ENCODE data around the gene GPR157. TPM values are rescaled to one million over a fixed set of nuclear protein-coding genes. Genes with fewer than 3 reads are reported as not detected.

Gene GPR157, protein sequence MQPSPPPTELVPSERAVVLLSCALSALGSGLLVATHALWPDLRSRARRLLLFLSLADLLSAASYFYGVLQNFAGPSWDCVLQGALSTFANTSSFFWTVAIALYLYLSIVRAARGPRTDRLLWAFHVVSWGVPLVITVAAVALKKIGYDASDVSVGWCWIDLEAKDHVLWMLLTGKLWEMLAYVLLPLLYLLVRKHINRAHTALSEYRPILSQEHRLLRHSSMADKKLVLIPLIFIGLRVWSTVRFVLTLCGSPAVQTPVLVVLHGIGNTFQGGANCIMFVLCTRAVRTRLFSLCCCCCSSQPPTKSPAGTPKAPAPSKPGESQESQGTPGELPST
- 10 to 100 TPM in 1 of 4 donors, 1 to 10 TPM in 3; 3.5 to 13.4 (median 4.0) TPM for total RNA-seq

DNA sequence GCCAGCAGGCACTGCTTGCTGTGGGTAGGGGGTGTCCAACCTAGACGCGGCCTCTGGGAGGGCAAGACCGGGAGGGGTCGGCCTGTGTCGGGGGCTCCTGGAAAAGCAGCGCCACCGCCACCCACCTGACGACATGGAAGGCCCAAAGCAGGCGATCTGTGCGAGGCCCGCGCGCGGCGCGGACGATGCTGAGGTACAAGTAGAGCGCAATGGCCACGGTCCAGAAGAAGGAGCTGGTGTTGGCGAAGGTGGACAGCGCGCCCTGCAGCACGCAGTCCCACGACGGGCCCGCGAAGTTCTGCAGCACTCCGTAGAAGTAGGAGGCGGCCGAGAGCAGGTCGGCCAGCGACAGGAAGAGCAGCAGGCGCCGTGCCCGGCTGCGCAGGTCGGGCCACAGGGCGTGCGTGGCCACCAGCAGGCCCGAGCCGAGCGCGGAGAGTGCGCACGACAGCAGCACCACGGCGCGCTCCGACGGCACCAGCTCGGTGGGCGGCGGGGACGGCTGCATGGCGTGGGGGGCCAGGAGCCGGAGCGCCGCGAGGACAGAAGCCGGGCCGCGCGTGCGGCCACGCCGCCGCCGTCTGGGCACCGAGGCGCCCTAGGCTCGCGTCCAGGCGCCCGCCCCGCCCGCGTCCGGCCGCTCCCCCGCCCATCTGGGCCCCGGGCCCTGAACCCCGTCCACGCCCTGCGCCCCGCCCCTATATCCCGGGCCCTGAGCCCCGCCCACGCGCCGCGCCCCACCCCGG is at the start of gene GPR157:
Gene GPR157, minus strand, starts transcription at position 583 of the 746 bp plus-strand sequence. Its CDS starts 75 bp downstream, at position 508.
- TF ChIP-seq, protein P1, sequence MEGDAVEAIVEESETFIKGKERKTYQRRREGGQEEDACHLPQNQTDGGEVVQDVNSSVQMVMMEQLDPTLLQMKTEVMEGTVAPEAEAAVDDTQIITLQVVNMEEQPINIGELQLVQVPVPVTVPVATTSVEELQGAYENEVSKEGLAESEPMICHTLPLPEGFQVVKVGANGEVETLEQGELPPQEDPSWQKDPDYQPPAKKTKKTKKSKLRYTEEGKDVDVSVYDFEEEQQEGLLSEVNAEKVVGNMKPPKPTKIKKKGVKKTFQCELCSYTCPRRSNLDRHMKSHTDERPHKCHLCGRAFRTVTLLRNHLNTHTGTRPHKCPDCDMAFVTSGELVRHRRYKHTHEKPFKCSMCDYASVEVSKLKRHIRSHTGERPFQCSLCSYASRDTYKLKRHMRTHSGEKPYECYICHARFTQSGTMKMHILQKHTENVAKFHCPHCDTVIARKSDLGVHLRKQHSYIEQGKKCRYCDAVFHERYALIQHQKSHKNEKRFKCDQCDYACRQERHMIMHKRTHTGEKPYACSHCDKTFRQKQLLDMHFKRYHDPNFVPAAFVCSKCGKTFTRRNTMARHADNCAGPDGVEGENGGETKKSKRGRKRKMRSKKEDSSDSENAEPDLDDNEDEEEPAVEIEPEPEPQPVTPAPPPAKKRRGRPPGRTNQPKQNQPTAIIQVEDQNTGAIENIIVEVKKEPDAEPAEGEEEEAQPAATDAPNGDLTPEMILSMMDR (IDR thresholded peaks at IDR 0.05; ENCODE audit: low read depth): no peak

GRCh38 chr1:9174762-9175161 is 45.9 kb upstream of the GPR157 start:
- TF ChIP-seq, protein P1 (IDR thresholded peaks at IDR 0.05; ENCODE audit: low read depth): no peak

DNA sequence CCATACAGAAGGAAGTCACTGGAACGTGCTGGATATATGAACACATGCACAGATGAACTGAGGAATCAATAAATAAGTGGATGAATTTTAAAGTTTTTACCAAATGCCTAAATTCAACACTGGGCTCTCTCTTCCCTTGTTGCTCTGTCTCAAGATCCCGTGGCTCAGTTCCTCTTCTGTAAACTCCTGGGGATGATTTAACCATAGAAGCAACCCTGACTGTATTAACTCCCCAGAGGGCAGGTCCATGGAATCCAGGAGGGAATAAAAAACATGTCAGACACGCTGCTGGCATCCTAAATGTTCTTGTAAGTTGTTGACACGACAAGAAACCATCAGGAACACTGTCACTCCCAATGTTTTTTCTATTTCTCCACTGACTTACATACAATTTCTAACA is 45.3 kb upstream of the GPR157 start:
- TF ChIP-seq, protein P1 (IDR thresholded peaks at IDR 0.05; ENCODE audit: low read depth): no peak

DNA sequence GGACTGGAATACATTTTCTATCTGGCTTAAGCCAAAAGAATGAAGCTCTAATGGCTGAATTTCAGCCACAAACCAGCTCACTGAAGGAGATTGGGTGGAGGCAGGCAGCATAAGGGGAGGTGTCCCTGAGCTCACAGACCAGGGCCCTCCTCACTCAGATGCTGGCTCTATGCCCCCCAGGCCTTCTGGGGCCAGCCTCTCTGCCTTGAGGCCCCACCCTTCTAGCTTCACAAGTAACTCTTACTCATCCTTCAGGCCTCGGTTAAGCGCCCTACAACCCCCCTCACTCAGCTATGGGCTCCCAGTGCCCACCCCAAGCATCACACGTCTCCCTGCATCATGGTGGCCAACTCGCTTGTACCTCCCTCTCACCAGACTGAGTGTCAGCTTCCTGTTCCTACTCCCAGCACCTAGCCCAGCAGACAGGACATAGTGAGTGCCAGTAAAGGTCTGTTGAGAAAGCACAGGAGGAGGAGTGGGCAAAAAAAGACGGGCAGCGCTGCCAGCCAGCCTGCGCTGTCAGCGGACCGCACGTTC is 40.8 kb upstream of the GPR157 start:
- TF ChIP-seq, protein P1 (IDR thresholded peaks at IDR 0.05; ENCODE audit: low read depth): no peak

DNA sequence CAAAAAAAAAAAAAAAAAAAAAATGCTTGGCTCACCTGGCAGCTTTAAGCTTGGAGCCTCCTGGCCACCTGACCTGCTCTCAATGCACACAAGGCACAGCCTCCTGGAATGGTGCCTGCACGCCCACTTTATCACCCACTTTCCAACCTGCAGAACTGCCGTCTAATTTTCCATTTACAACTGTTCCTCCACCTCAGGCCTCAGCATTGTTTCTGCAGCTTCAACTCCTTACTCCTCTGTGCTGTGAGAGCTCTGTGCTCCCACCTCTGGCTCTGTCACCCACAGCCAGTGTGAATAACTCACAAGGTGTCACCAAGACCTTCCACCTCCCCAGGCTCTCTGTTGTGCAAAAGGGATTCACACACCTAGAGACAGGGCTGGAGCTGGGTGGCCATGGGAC is 38.7 kb upstream of the GPR157 start:
- TF ChIP-seq, protein P1 (IDR thresholded peaks at IDR 0.05; ENCODE audit: low read depth): no peak

- TF ChIP-seq, protein P1 (IDR thresholded peaks at IDR 0.05; ENCODE audit: low read depth): no peak
Measured at GRCh38 chr1:9166289-9167235, 37.7 kb upstream of the GPR157 start.
